Measurements from ENCODE around the gene AP3B1. TPM values are rescaled to one million over a fixed set of nuclear protein-coding genes. Genes with fewer than 3 reads are reported as not detected.

Gene AP3B1
- total and polyA plus RNA-seq, 2 donors (not counting 1 experiment from before 2014, with no cell fraction given) = 50.5 to 66.9 TPM

GRCh38 chr5:78300464-78301045 lies 6.1 kb upstream of the AP3B1 start:
- Histone ChIP-seq H3K79me2 (ENCODE audit: control insufficient read depth, insufficient read depth, low read length) (no peaks in the 10 kb centered on the region), H3K4me3 (replicated peaks in 1 of 4; ENCODE audit: control extremely low read depth in 1 of 4, insufficient read depth in 1 of 4, low read depth in 3 of 4, low read length in 4 of 4) (no peak overlapping the region), H3K27me3 (ENCODE audit: control insufficient read depth, insufficient read depth, low read length) (no peaks in the 10 kb centered on the region), H3K4me1 (ENCODE audit: control insufficient read depth, extremely low read depth, insufficient read depth, low read length) (no peaks in the 10 kb centered on the region), H4K20me1 (ENCODE audit: control insufficient read depth, extremely low read depth, insufficient read depth, low read length) (no peaks in the 10 kb centered on the region), H2AFZ (ENCODE audit: low read length) (no peak overlapping the region), H3K4me2 (ENCODE audit: extremely low read depth, insufficient read depth, low read length) (no peak overlapping the region), H3K9ac (ENCODE audit: insufficient read depth, low read length) (no peak overlapping the region), H3K9me3 (ENCODE audit: control insufficient read depth, insufficient read depth, low read depth, low read length) (no peaks in the 10 kb centered on the region), H3K36me3 (ENCODE audit: control insufficient read depth, insufficient read depth, low read length) (no peaks in the 10 kb centered on the region), H3K27ac (ENCODE audit: insufficient read depth, low read length) (no peak overlapping the region)
- DNase-seq (ENCODE audit: low read depth in 2 of 2) = peak in 1 of 2 donors; percentile 47
- TF ChIP-seq EZH2 (IDR thresholded peaks at IDR 0.05; ENCODE audit: low read length, missing control alignments) (no peak), CTCF (conservative IDR thresholded peaks at IDR 0.05 in 1 of 2, IDR thresholded peaks at IDR 0.05 in 1 of 2; ENCODE audit: low read depth in 1 of 2, low read length in 2 of 2) (peak; percentile 9 to 38)

GRCh38 chr5:78295035-78295961 lies 800 bp upstream of the AP3B1 start:
- TF ChIP-seq CTCF (conservative IDR thresholded peaks at IDR 0.05 in 1 of 2, IDR thresholded peaks at IDR 0.05 in 1 of 2; ENCODE audit: low read depth in 1 of 2, low read length in 2 of 2) = peak; percentile 12 to 13
- TF ChIP-seq EZH2 (IDR thresholded peaks at IDR 0.05; ENCODE audit: low read length, missing control alignments) = no peak
- Histone ChIP-seq H3K36me3 (ENCODE audit: control insufficient read depth, insufficient read depth, low read length) (no peaks in the 10 kb centered on the region), H2AFZ (ENCODE audit: low read length) (peak overlapping the region; percentile 93), H3K27ac (ENCODE audit: insufficient read depth, low read length) (peak overlapping the region; percentile 80), H3K79me2 (ENCODE audit: control insufficient read depth, insufficient read depth, low read length) (peaks cover 37% of the 10 kb centered on the region), H3K27me3 (ENCODE audit: control insufficient read depth, insufficient read depth, low read length) (no peaks in the 10 kb centered on the region), H3K4me1 (ENCODE audit: control insufficient read depth, extremely low read depth, insufficient read depth, low read length) (no peaks in the 10 kb centered on the region), H3K9me3 (ENCODE audit: control insufficient read depth, insufficient read depth, low read depth, low read length) (no peaks in the 10 kb centered on the region), H4K20me1 (ENCODE audit: control insufficient read depth, extremely low read depth, insufficient read depth, low read length) (no peaks in the 10 kb centered on the region), H3K4me2 (ENCODE audit: extremely low read depth, insufficient read depth, low read length) (peak overlapping the region; percentile 87), H3K4me3 (replicated peaks in 1 of 4; ENCODE audit: control extremely low read depth in 1 of 4, insufficient read depth in 1 of 4, low read depth in 3 of 4, low read length in 4 of 4) (peak overlapping the region; percentile 74 to 92 (median 80)), H3K9ac (ENCODE audit: insufficient read depth, low read length) (peak overlapping the region; percentile 59)
- peak in 1 of 2 donors; percentile 25 for DNase-seq (ENCODE audit: low read depth in 2 of 2)

- Histone ChIP-seq H3K27ac (ENCODE audit: insufficient read depth, low read length) (peak overlapping the region; percentile 94), H2AFZ (ENCODE audit: low read length) (peak overlapping the region; percentile 76), H3K9ac (ENCODE audit: insufficient read depth, low read length) (peak overlapping the region; percentile 90), H3K27me3 (ENCODE audit: control insufficient read depth, insufficient read depth, low read length) (no peaks in the 10 kb centered on the region), H3K79me2 (ENCODE audit: control insufficient read depth, insufficient read depth, low read length) (peaks cover 49% of the 10 kb centered on the region), H3K4me3 (replicated peaks in 1 of 4; ENCODE audit: control extremely low read depth in 1 of 4, insufficient read depth in 1 of 4, low read depth in 3 of 4, low read length in 4 of 4) (peak overlapping the region; percentile 74 to 92 (median 86)), H3K4me1 (ENCODE audit: control insufficient read depth, extremely low read depth, insufficient read depth, low read length) (no peaks in the 10 kb centered on the region), H3K36me3 (ENCODE audit: control insufficient read depth, insufficient read depth, low read length) (no peaks in the 10 kb centered on the region), H3K9me3 (ENCODE audit: control insufficient read depth, insufficient read depth, low read depth, low read length) (no peaks in the 10 kb centered on the region), H4K20me1 (ENCODE audit: control insufficient read depth, extremely low read depth, insufficient read depth, low read length) (no peaks in the 10 kb centered on the region), H3K4me2 (ENCODE audit: extremely low read depth, insufficient read depth, low read length) (peak overlapping the region; percentile 72)
- TF ChIP-seq EZH2 (IDR thresholded peaks at IDR 0.05; ENCODE audit: low read length, missing control alignments) (no peak), CTCF (conservative IDR thresholded peaks at IDR 0.05 in 1 of 2, IDR thresholded peaks at IDR 0.05 in 1 of 2; ENCODE audit: low read depth in 1 of 2, low read length in 2 of 2) (no peak)
- peak; percentile 6 to 15 for DNase-seq (ENCODE audit: low read depth in 2 of 2)
These were observed 649 bp downstream of the AP3B1 start for GRCh38 chr5:78293851-78294247.

All from fibroblast of lung (primary cell).